ENCODE results near the gene CLSTN2. TPM values are rescaled to one million over a fixed set of nuclear protein-coding genes. Genes with fewer than 3 reads are reported as not detected.

Gene CLSTN2
- total and polyA plus RNA-seq, 2 of the 13 experiments (the other 11 are each of a cell fraction or from before 2014, with no cell fraction given), result not detected

- ChIA-PET POLR2A (no interaction called here), CTCF (ENCODE audit: low intra/inter-chr PET ratio, low total read pairs) (no interaction called here)
- no peak overlapping the region for H2AFZ ChIP-seq (ENCODE audit: low read length)
- H3K4me1 ChIP-seq (ENCODE audit: insufficient read depth, low read length), result no peaks in the 10 kb centered on the region
- no peak overlapping the region for H3K4me2 ChIP-seq (ENCODE audit: low read depth, low read length)
- no peaks in the 10 kb centered on the region for H3K36me3 ChIP-seq (replicated peaks in 1 of 2; ENCODE audit: control insufficient read depth in 1 of 2, insufficient read depth in 2 of 2, low read length in 2 of 2)
- H4K20me1 ChIP-seq (ENCODE audit: insufficient read depth, low read length), result no peaks in the 10 kb centered on the region
- no peak overlapping the region for H3K27ac ChIP-seq (ENCODE audit: extremely low read length, insufficient read depth, low read length)
- no peak for FAIRE-seq
- 5% methylated on average over 4 of the region's 4 CpGs for WGBS (ENCODE audit: low lambda C conversion rate)
- no peak overlapping the region for H3K4me3 ChIP-seq (replicated peaks in 1 of 3; ENCODE audit: insufficient read depth in 1 of 3, low read depth in 2 of 3, low read length in 3 of 3)
- H3K79me2 ChIP-seq (ENCODE audit: insufficient read depth, low read length), result no peaks in the 10 kb centered on the region
- H3K27me3 ChIP-seq (ENCODE audit: control insufficient read depth in 1 of 2, insufficient read depth in 2 of 2, low read length in 2 of 2), result no peaks in the 10 kb centered on the region
- DNase-seq (ENCODE audit: low spot score), result no peak
- no peak overlapping the region for H3K9ac ChIP-seq (ENCODE audit: insufficient read depth, low read depth, low read length)
- no peak for ATAC-seq
- H3K9me3 ChIP-seq (ENCODE audit: low read length), result no peaks in the 10 kb centered on the region
- BruUV-seq (replicated peaks), result no TSS peak
- in situ Hi-C loops (cut with HindIII; ENCODE audit: extremely low pct_ligation_motif_present, low pct_unique_long_range_greater_than_20kb) (loop anchor here (25.0 kb wide), 1 partner anchor 714 kb away; no protein-coding TSS in a partner anchor), intact Hi-C loops (cut with micrococcal nuclease; ENCODE audit: unreplicated experiment) (no loop called here)
- TF ChIP-seq, protein P1, sequence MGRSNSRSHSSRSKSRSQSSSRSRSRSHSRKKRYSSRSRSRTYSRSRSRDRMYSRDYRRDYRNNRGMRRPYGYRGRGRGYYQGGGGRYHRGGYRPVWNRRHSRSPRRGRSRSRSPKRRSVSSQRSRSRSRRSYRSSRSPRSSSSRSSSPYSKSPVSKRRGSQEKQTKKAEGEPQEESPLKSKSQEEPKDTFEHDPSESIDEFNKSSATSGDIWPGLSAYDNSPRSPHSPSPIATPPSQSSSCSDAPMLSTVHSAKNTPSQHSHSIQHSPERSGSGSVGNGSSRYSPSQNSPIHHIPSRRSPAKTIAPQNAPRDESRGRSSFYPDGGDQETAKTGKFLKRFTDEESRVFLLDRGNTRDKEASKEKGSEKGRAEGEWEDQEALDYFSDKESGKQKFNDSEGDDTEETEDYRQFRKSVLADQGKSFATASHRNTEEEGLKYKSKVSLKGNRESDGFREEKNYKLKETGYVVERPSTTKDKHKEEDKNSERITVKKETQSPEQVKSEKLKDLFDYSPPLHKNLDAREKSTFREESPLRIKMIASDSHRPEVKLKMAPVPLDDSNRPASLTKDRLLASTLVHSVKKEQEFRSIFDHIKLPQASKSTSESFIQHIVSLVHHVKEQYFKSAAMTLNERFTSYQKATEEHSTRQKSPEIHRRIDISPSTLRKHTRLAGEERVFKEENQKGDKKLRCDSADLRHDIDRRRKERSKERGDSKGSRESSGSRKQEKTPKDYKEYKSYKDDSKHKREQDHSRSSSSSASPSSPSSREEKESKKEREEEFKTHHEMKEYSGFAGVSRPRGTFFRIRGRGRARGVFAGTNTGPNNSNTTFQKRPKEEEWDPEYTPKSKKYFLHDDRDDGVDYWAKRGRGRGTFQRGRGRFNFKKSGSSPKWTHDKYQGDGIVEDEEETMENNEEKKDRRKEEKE (IDR thresholded peaks at IDR 0.05), result no peak
- TF ChIP-seq NBN (conservative IDR thresholded peaks at IDR 0.05), result no peak
- no peak for TF ChIP-seq STAT5B (CRISPR knock-in tag; IDR thresholded peaks at IDR 0.05)
- no peak for TF ChIP-seq SKI (IDR thresholded peaks at IDR 0.05; ENCODE audit: partially characterized antibody)
- TF ChIP-seq SMARCE1 (IDR thresholded peaks at IDR 0.05; ENCODE audit: borderline replicate concordance), result no peak
- TF ChIP-seq HINFP (CRISPR knock-in tag; IDR thresholded peaks at IDR 0.05; ENCODE audit: low read depth), result no peak
- TF ChIP-seq RXRA (CRISPR knock-in tag; IDR thresholded peaks at IDR 0.05), result no peak
- TF ChIP-seq PRDM10 (CRISPR knock-in tag; IDR thresholded peaks at IDR 0.05; ENCODE audit: low read depth), result no peak
- TF ChIP-seq HOXA9 (CRISPR knock-in tag; IDR thresholded peaks at IDR 0.05; ENCODE audit: borderline replicate concordance), result no peak
- TF ChIP-seq, protein P2, sequence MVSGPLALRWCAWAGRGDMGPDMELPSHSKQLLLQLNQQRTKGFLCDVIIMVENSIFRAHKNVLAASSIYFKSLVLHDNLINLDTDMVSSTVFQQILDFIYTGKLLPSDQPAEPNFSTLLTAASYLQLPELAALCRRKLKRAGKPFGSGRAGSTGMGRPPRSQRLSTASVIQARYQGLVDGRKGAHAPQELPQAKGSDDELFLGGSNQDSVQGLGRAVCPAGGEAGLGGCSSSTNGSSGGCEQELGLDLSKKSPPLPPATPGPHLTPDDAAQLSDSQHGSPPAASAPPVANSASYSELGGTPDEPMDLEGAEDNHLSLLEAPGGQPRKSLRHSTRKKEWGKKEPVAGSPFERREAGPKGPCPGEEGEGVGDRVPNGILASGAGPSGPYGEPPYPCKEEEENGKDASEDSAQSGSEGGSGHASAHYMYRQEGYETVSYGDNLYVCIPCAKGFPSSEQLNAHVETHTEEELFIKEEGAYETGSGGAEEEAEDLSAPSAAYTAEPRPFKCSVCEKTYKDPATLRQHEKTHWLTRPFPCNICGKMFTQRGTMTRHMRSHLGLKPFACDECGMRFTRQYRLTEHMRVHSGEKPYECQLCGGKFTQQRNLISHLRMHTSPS (CRISPR knock-in tag; IDR thresholded peaks at IDR 0.05; ENCODE audit: low read depth), result no peak
- no peak for TF ChIP-seq ZNF501 (CRISPR knock-in tag; IDR thresholded peaks at IDR 0.05)
- TF ChIP-seq ZNF282 (IDR thresholded peaks at IDR 0.05; ENCODE audit: partially characterized antibody), result no peak
- TF ChIP-seq SP140L (CRISPR knock-in tag; IDR thresholded peaks at IDR 0.05; ENCODE audit: borderline replicate concordance), result no peak
- TF ChIP-seq IRF1 (CRISPR knock-in tag; IDR thresholded peaks at IDR 0.05; ENCODE audit: low read depth), result no peak
- no peak for TF ChIP-seq MIER3 (CRISPR knock-in tag; IDR thresholded peaks at IDR 0.05; ENCODE audit: borderline replicate concordance)
Measured at GRCh38 chr3:140147965-140148490, 213.0 kb downstream of the CLSTN2 start.
